Vagina (tissue), 2 donors: Measurements from ENCODE around the gene MAVS.

Experiments
- POLR2A ChIP-seq, 2 donors: fragments of 450-650 bp; IDR thresholded peaks; one replicate each; pipeline ENCODE4 v1.6.1; 2017; ENCODE audit warnings: antibody characterized with exemption in 2 of 2, mild to moderate bottlenecking in 2 of 2, moderate library complexity in 2 of 2
- POLR2AphosphoS5 ChIP-seq, 2 donors: sonication (generic); formaldehyde crosslinking; IDR thresholded peaks; one replicate each; pipeline ENCODE4 v1.9.0; 2017; ENCODE audit warnings: antibody characterized with exemption in 2 of 2, mild to moderate bottlenecking in 2 of 2, low read depth in 1 of 2; ENCODE audit not compliant: insufficient read depth in 1 of 2
- TF ChIP-seq, protein P1 (sequence below), 3 experiments: fragments of 450-650 bp in 2 of 3; fragments of 200-600 bp in 1 of 3; sonication (generic) in 1 of 3; IDR thresholded peaks; one replicate each; pipeline ENCODE4 v1.5.1; 2017 to 2019; ENCODE audit warnings: antibody characterized with exemption in 3 of 3, mild to moderate bottlenecking in 2 of 3, moderate library complexity in 2 of 3

DNA sequence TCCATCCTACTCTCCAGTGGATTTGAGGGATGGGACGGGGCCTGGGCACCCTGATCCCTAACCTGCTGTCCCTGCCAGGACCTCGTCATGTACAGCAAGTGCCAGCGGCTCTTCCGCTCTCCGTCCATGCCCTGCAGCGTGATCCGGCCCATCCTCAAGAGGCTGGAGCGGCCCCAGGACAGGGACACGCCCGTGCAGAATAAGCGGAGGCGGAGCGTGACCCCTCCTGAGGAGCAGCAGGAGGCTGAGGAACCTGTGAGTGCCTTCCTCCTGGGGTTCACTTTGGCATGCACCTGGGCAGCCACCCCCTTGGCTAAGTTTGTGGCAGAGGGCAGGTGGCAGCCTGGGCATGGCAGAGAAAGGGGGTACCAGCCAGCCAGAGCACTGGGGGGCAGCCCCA lies 44.8 kb upstream of the MAVS start:
- TF ChIP-seq, protein P1, sequence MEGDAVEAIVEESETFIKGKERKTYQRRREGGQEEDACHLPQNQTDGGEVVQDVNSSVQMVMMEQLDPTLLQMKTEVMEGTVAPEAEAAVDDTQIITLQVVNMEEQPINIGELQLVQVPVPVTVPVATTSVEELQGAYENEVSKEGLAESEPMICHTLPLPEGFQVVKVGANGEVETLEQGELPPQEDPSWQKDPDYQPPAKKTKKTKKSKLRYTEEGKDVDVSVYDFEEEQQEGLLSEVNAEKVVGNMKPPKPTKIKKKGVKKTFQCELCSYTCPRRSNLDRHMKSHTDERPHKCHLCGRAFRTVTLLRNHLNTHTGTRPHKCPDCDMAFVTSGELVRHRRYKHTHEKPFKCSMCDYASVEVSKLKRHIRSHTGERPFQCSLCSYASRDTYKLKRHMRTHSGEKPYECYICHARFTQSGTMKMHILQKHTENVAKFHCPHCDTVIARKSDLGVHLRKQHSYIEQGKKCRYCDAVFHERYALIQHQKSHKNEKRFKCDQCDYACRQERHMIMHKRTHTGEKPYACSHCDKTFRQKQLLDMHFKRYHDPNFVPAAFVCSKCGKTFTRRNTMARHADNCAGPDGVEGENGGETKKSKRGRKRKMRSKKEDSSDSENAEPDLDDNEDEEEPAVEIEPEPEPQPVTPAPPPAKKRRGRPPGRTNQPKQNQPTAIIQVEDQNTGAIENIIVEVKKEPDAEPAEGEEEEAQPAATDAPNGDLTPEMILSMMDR (IDR thresholded peaks at IDR 0.05), result no peak
- TF ChIP-seq POLR2A (IDR thresholded peaks at IDR 0.05), result no peak
- no peak for TF ChIP-seq POLR2AphosphoS5 (IDR thresholded peaks at IDR 0.05; ENCODE audit: insufficient read depth in 1 of 2, low read depth in 1 of 2)
